Liver (tissue), 9 donors: Measurements from ENCODE around the gene TCF12. TPM values are rescaled to one million over a fixed set of nuclear protein-coding genes. Genes with fewer than 3 reads are reported as not detected.

Source experiments
- DNase-seq: peaks from one replicate; pipeline ENCODE4 v3.0.0-alpha.2; 2017; ENCODE audit warnings: low spot score
- H3K27ac ChIP-seq, 2 donors: one replicate each; pipeline ENCODE4 v1.7.0; 2013; ENCODE audit warnings: inconsistent platforms in 2 of 2, low read length in 2 of 2, control low read depth in 1 of 2, low read depth in 1 of 2, mild to moderate bottlenecking in 1 of 2
- H3K27me3 ChIP-seq, 4 donors: one replicate each; pipeline versions ENCODE4 v1.6.1 to v1.7.0; 2013; ENCODE audit warnings: low read length in 3 of 4, inconsistent platforms in 1 of 4, mild to moderate bottlenecking in 1 of 4, moderate library complexity in 1 of 4; ENCODE audit not compliant: control insufficient read depth in 4 of 4, insufficient read depth in 4 of 4
- H3K36me3 ChIP-seq, 4 donors: one replicate each; pipeline versions ENCODE4 v1.6.1 to v1.7.0; 2013; ENCODE audit warnings: low read length in 3 of 4, mild to moderate bottlenecking in 3 of 4, low read depth in 1 of 4, moderate library complexity in 1 of 4; ENCODE audit not compliant: control insufficient read depth in 4 of 4, insufficient read depth in 3 of 4
- H3K4me1 ChIP-seq, 4 donors: one replicate each; pipeline versions ENCODE4 v1.6.1 to v1.7.0; 2013; ENCODE audit warnings: low read length in 3 of 4, mild to moderate bottlenecking in 3 of 4, moderate library complexity in 1 of 4; ENCODE audit not compliant: control insufficient read depth in 4 of 4, insufficient read depth in 4 of 4
- H3K4me3 ChIP-seq, 3 donors: one replicate each; pipeline versions ENCODE4 v1.6.1 to v1.7.0; 2013; ENCODE audit warnings: low read length in 3 of 3, control low read depth in 1 of 3, low read depth in 1 of 3, mild to moderate bottlenecking in 1 of 3
- H3K9ac ChIP-seq, 2 donors: one replicate each; pipeline ENCODE4 v1.7.0; 2013; ENCODE audit warnings: low read length in 2 of 2, mild to moderate bottlenecking in 2 of 2, moderate library complexity in 2 of 2, control low read depth in 1 of 2, low read depth in 1 of 2
- H3K9me3 ChIP-seq, 4 donors: one replicate each; pipeline versions ENCODE4 v1.6.1 to v1.7.0; 2013; ENCODE audit warnings: low read length in 3 of 4; ENCODE audit not compliant: control insufficient read depth in 4 of 4
- ATF3 ChIP-seq: IDR thresholded peaks from 2 replicates; pipeline ENCODE4 v1.6.1; 2016; ENCODE audit warnings: antibody characterized with exemption
- EGR1 ChIP-seq, 2 donors: IDR thresholded peaks; 2 replicates each; pipeline ENCODE4 v1.6.1; 2016 to 2018; ENCODE audit warnings: antibody characterized with exemption in 2 of 2, low read depth in 2 of 2
- FOXA1 ChIP-seq: IDR thresholded peaks from 2 replicates; pipeline ENCODE4 v1.6.1; 2016; ENCODE audit warnings: antibody characterized with exemption
- FOXA2 ChIP-seq: IDR thresholded peaks from 2 replicates; pipeline ENCODE4 v1.6.1; 2016; ENCODE audit warnings: antibody characterized with exemption
- GABPA ChIP-seq, 2 donors: IDR thresholded peaks in 1 of 2; conservative IDR thresholded peaks in 1 of 2; 2 replicates each; pipeline ENCODE4 v1.6.1; 2016; ENCODE audit warnings: antibody characterized with exemption in 2 of 2, mild to moderate bottlenecking in 1 of 2, moderate library complexity in 1 of 2
- HNF4A ChIP-seq, 2 donors: conservative IDR thresholded peaks; 2 replicates each; pipeline ENCODE4 v1.6.1; 2016; ENCODE audit warnings: antibody characterized with exemption in 2 of 2, mild to moderate bottlenecking in 2 of 2
- HNF4G ChIP-seq: IDR thresholded peaks from 2 replicates; pipeline ENCODE4 v1.6.1; 2016; ENCODE audit warnings: antibody characterized with exemption
- JUND ChIP-seq, 2 donors: IDR thresholded peaks; 2 replicates each; pipeline ENCODE4 v1.6.1; 2016; ENCODE audit warnings: antibody characterized with exemption in 2 of 2
- NR2F2 ChIP-seq: IDR thresholded peaks from 2 replicates; pipeline ENCODE4 v1.6.1; 2016; ENCODE audit warnings: antibody characterized with exemption
- RAD21 ChIP-seq, 2 donors: IDR thresholded peaks; 2 replicates each; pipeline ENCODE4 v1.6.1; 2016; ENCODE audit warnings: antibody characterized with exemption in 2 of 2, mild to moderate bottlenecking in 2 of 2
- RXRA ChIP-seq, 2 donors: IDR thresholded peaks; 2 replicates each; pipeline ENCODE4 v1.6.1; 2017 to 2018; ENCODE audit warnings: antibody characterized with exemption in 2 of 2, mild to moderate bottlenecking in 1 of 2
- SP1 ChIP-seq: IDR thresholded peaks from 2 replicates; pipeline ENCODE4 v1.6.1; 2018; ENCODE audit warnings: antibody characterized with exemption, mild to moderate bottlenecking
- TAF1 ChIP-seq: conservative IDR thresholded peaks from 2 replicates; pipeline ENCODE4 v1.6.1; 2016; ENCODE audit warnings: antibody characterized with exemption, mild to moderate bottlenecking
- YY1 ChIP-seq: IDR thresholded peaks from 2 replicates; pipeline ENCODE4 v1.6.1; 2016; ENCODE audit warnings: antibody characterized with exemption, mild to moderate bottlenecking
- ZBTB33 ChIP-seq: IDR thresholded peaks from 2 replicates; pipeline ENCODE4 v1.6.1; 2016; ENCODE audit warnings: antibody characterized with exemption
- WGBS: extraction: QIAGEN DNeasy Blood & Tissue Kit; methylation state at CpG from one replicate; pipeline ENCODE4 v1.1.7; 2013; 5-methylcytosine and 5-hydroxymethylcytosine counted together
- polyA plus RNA-seq, 2 donors: library from polyadenylated mRNA; stranded (reverse) in 1 of 2; unstranded in 1 of 2; fragments of 200-250 nt in 1 of 2; fragments of >200 nt in 1 of 2; fragmentation: Nextera tagmentation in 1 of 2; extraction: Ambion mirVana in 1 of 2; gene quantifications; one replicate each; pipeline versions ENCODE4 v1.2.1 to v1.2.3, GENCODE V29; 2013 to 2015
- total RNA-seq, 2 donors: library from RNA; depleted of rRNA; stranded (reverse); fragments of >200 nt; gene quantifications; one replicate each; pipeline ENCODE4 v1.2.3, GENCODE V29; 2014
- TF ChIP-seq, protein P1 (sequence below): IDR thresholded peaks from 2 replicates; pipeline ENCODE4 v1.6.1; 2016; ENCODE audit warnings: antibody characterized with exemption
- TF ChIP-seq, protein P2 (sequence below): fragments of 150-350 bp; IDR thresholded peaks from 2 replicates; pipeline ENCODE4 v1.5.1; 2017; ENCODE audit warnings: improper control_type of control experiment, low read depth, low read length; ENCODE audit not compliant: missing input control
- TF ChIP-seq, protein P3 (sequence below): IDR thresholded peaks from 2 replicates; pipeline ENCODE4 v1.6.1; 2016; ENCODE audit warnings: antibody characterized with exemption, mild to moderate bottlenecking
- donor health status: healthy.
- donor health status: healthy.
- donor health status: healthy.
- donor health status: healthy.
- donor health status: healthy.

The TCF12 gene
- total and polyA plus RNA-seq, 4 donors = 8.7 to 38.3 (median 22.3) TPM

- no peaks in the 10 kb centered on the region for H3K27me3 ChIP-seq
- H3K4me1 ChIP-seq = peaks cover 0 to 11% (median 1%) of the 10 kb centered on the region in 4 donors
- no peak for DNase-seq
- WGBS = 91% methylated on average over 6 of the region's 6 CpGs
- TF ChIP-seq EGR1 (IDR thresholded peaks at IDR 0.05; ENCODE audit: low read depth in 2 of 2) (no peak), SP1 (no peak), HNF4G (no peak), HNF4A (conservative IDR thresholded peaks at IDR 0.05) (no peak), TAF1 (no peak), GABPA (IDR thresholded peaks at IDR 0.05 in 1 of 2, conservative IDR thresholded peaks at IDR 0.05 in 1 of 2) (no peak), YY1 (no peak), FOXA1 (no peak), RAD21 (IDR thresholded peaks at IDR 0.05) (no peak), JUND (IDR thresholded peaks at IDR 0.05) (no peak), ATF3 (no peak), ZBTB33 (no peak), RXRA (IDR thresholded peaks at IDR 0.05) (no peak), NR2F2 (no peak), FOXA2 (no peak)
- TF ChIP-seq, protein P1, sequence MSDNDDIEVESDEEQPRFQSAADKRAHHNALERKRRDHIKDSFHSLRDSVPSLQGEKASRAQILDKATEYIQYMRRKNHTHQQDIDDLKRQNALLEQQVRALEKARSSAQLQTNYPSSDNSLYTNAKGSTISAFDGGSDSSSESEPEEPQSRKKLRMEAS = no peak
- TF ChIP-seq, protein P2, sequence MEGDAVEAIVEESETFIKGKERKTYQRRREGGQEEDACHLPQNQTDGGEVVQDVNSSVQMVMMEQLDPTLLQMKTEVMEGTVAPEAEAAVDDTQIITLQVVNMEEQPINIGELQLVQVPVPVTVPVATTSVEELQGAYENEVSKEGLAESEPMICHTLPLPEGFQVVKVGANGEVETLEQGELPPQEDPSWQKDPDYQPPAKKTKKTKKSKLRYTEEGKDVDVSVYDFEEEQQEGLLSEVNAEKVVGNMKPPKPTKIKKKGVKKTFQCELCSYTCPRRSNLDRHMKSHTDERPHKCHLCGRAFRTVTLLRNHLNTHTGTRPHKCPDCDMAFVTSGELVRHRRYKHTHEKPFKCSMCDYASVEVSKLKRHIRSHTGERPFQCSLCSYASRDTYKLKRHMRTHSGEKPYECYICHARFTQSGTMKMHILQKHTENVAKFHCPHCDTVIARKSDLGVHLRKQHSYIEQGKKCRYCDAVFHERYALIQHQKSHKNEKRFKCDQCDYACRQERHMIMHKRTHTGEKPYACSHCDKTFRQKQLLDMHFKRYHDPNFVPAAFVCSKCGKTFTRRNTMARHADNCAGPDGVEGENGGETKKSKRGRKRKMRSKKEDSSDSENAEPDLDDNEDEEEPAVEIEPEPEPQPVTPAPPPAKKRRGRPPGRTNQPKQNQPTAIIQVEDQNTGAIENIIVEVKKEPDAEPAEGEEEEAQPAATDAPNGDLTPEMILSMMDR = no peak
- TF ChIP-seq, protein P3, sequence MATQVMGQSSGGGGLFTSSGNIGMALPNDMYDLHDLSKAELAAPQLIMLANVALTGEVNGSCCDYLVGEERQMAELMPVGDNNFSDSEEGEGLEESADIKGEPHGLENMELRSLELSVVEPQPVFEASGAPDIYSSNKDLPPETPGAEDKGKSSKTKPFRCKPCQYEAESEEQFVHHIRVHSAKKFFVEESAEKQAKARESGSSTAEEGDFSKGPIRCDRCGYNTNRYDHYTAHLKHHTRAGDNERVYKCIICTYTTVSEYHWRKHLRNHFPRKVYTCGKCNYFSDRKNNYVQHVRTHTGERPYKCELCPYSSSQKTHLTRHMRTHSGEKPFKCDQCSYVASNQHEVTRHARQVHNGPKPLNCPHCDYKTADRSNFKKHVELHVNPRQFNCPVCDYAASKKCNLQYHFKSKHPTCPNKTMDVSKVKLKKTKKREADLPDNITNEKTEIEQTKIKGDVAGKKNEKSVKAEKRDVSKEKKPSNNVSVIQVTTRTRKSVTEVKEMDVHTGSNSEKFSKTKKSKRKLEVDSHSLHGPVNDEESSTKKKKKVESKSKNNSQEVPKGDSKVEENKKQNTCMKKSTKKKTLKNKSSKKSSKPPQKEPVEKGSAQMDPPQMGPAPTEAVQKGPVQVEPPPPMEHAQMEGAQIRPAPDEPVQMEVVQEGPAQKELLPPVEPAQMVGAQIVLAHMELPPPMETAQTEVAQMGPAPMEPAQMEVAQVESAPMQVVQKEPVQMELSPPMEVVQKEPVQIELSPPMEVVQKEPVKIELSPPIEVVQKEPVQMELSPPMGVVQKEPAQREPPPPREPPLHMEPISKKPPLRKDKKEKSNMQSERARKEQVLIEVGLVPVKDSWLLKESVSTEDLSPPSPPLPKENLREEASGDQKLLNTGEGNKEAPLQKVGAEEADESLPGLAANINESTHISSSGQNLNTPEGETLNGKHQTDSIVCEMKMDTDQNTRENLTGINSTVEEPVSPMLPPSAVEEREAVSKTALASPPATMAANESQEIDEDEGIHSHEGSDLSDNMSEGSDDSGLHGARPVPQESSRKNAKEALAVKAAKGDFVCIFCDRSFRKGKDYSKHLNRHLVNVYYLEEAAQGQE = no peak
- no peaks in the 10 kb centered on the region for H3K36me3 ChIP-seq
- no peak overlapping the region for H3K4me3 ChIP-seq
- H3K9ac ChIP-seq = no peak overlapping the region
- no peaks in the 10 kb centered on the region for H3K9me3 ChIP-seq
- no peak overlapping the region for H3K27ac ChIP-seq
Measured at GRCh38 chr15:56948000-56948763, 29.7 kb downstream of the TCF12 start.
